Endothelial cell of umbilical vein (primary cell): ENCODE measurements around the gene MT3. TPM values are rescaled to one million over a fixed set of nuclear protein-coding genes. Genes with fewer than 3 reads are reported as not detected.

Experiments
- BruUV-seq: library from RNA; stranded (reverse); fragments of 400-500 nt; replicated peaks from 2 replicates; lab custom pipeline; 2021; lab: Mats Ljungman, UMichigan
- CTCF ChIA-PET: fragments of 300-600, 350-600 bp; sonication (Branson Sonifier 250); formaldehyde crosslinking; loops from one replicate; lab custom pipeline; 2021; ENCODE audit warnings: antibody characterized with exemption, inconsistent platforms; lab: Charles Lee
- POLR2A ChIA-PET: fragments of 300-600, 350-600 bp; sonication (Branson Sonifier 250); formaldehyde crosslinking; loops from one replicate; lab custom pipeline; 2021; ENCODE audit warnings: antibody characterized with exemption, inconsistent platforms; lab: Charles Lee
- DNase-seq: peaks from one replicate; pipeline ENCODE4 v3.0.0-alpha.2; 2011; ENCODE audit warnings: low read depth, low spot score
- FAIRE-seq: peaks from 2 replicates; lab custom pipeline; 2011; peaks lifted over from hg19 to GRCh38; lab: Jason Lieb, UNC
- H2AFZ ChIP-seq: 2 replicates; pipeline ENCODE4 v1.6.0; 2012; ENCODE audit warnings: low read depth, low read length, control low read depth, inconsistent platforms
- H3K27ac ChIP-seq: 2 replicates; pipeline ENCODE4 v1.5.1; 2011; ENCODE audit warnings: low read depth, mild to moderate bottlenecking, control low read depth, low read length, moderate library complexity; ENCODE audit not compliant: insufficient read depth
- H3K27me3 ChIP-seq, 2 experiments: 2 replicates each; pipeline versions ENCODE4 v1.6.0 to v1.6.1; 2011; ENCODE audit warnings: low read length in 2 of 2, mixed read lengths in 1 of 2; ENCODE audit not compliant: control insufficient read depth in 2 of 2, insufficient read depth in 2 of 2
- H3K36me3 ChIP-seq, 2 experiments: 2 replicates in 1 of 2; 3 replicates in 1 of 2; pipeline ENCODE4 v1.5.1; 2011; ENCODE audit warnings: low read length in 2 of 2, mild to moderate bottlenecking in 1 of 2, moderate library complexity in 1 of 2; ENCODE audit not compliant: control insufficient read depth in 2 of 2, insufficient read depth in 2 of 2; ENCODE audit errors: extremely low read depth in 1 of 2
- H3K4me1 ChIP-seq: 3 replicates; pipeline ENCODE4 v1.5.1; 2011; ENCODE audit warnings: mild to moderate bottlenecking, low read length; ENCODE audit not compliant: control insufficient read depth, insufficient read depth; ENCODE audit errors: extremely low read depth
- H3K4me2 ChIP-seq: 2 replicates; pipeline ENCODE4 v1.6.1; 2011; ENCODE audit warnings: low read length, control low read depth, mixed read lengths; ENCODE audit not compliant: insufficient read depth
- H3K4me3 ChIP-seq, 3 experiments: fragments of 200-600 bp in 1 of 3; sonication (generic), shearing (Covaris generic) in 1 of 3; replicated peaks in 1 of 3; 2 replicates each; pipeline ENCODE4 v1.5.1; 2011 to 2016; ENCODE audit warnings: control low read depth in 3 of 3, low read length in 3 of 3, mild to moderate bottlenecking in 2 of 3, inconsistent platforms in 1 of 3, low read depth in 1 of 3, moderate library complexity in 1 of 3; ENCODE audit not compliant: insufficient read depth in 1 of 3
- H3K79me2 ChIP-seq: 2 replicates; pipeline ENCODE4 v1.6.0; 2012; ENCODE audit warnings: low read length, inconsistent platforms; ENCODE audit not compliant: control insufficient read depth, insufficient read depth
- H3K9ac ChIP-seq: replicated peaks from 2 replicates; pipeline ENCODE3; 2011; ENCODE audit warnings: low read length, control low read depth; ENCODE audit not compliant: insufficient read depth; ENCODE audit errors: extremely low read depth
- H3K9me1 ChIP-seq: replicated peaks from 3 replicates; pipeline ENCODE4 v1.6.0; 2011; ENCODE audit warnings: mild to moderate bottlenecking, low read length; ENCODE audit not compliant: control insufficient read depth, insufficient read depth; ENCODE audit errors: extremely low read depth
- H3K9me3 ChIP-seq: replicated peaks from 2 replicates; pipeline ENCODE4 v1.5.1; 2012; ENCODE audit warnings: low read length, inconsistent platforms; ENCODE audit not compliant: control insufficient read depth, insufficient read depth
- H4K20me1 ChIP-seq: replicated peaks from 2 replicates; pipeline ENCODE3; 2011; ENCODE audit warnings: mild to moderate bottlenecking, low read length; ENCODE audit not compliant: control insufficient read depth, insufficient read depth; ENCODE audit errors: extremely low read depth
- CTCF ChIP-seq, 2 donors: IDR thresholded peaks; 1 replicate in 1 of 2; 2 replicates in 1 of 2; pipeline ENCODE4 v1.5.1; 2011; ENCODE audit warnings: low read length in 2 of 2, mild to moderate bottlenecking in 2 of 2, moderate library complexity in 2 of 2, control low read depth in 1 of 2, inconsistent platforms in 1 of 2, low read depth in 1 of 2; ENCODE audit not compliant: insufficient read depth in 1 of 2; ENCODE audit errors: extremely low read depth in 1 of 2
- EZH2 ChIP-seq: IDR thresholded peaks from 2 replicates; pipeline ENCODE4 v1.6.1; 2012; ENCODE audit warnings: borderline replicate concordance, low read depth, mild to moderate bottlenecking, moderate library complexity, low read length, inconsistent platforms; ENCODE audit not compliant: severe bottlenecking
- FOS ChIP-seq: IDR thresholded peaks from 2 replicates; pipeline ENCODE4 v1.6.1; 2011; ENCODE audit warnings: mild to moderate bottlenecking, low read length, moderate library complexity, borderline replicate concordance; ENCODE audit not compliant: insufficient read depth
- GATA2 ChIP-seq: IDR thresholded peaks from 2 replicates; pipeline ENCODE4 v1.7.0; 2011; ENCODE audit warnings: low read depth, mild to moderate bottlenecking, moderate library complexity, mixed read lengths, low read length; ENCODE audit not compliant: insufficient read length, insufficient read depth
- JUN ChIP-seq: IDR thresholded peaks from 2 replicates; pipeline ENCODE4 v1.6.1; 2011; ENCODE audit warnings: borderline replicate concordance, low read depth; ENCODE audit not compliant: insufficient read length, insufficient read depth
- MYC ChIP-seq: IDR thresholded peaks from one replicate; pipeline ENCODE4 v1.6.1; 2011; ENCODE audit warnings: mild to moderate bottlenecking, low read depth, low read length
- POLR2A ChIP-seq: IDR thresholded peaks from 2 replicates; pipeline ENCODE4 v1.6.1; 2012; ENCODE audit warnings: low read depth, mild to moderate bottlenecking, control low read depth, low read length
- POLR2AphosphoS5 ChIP-seq: IDR thresholded peaks from 2 replicates; pipeline ENCODE4 v1.6.1; 2012; ENCODE audit warnings: low read depth, mild to moderate bottlenecking, control low read depth, low read length, moderate library complexity; ENCODE audit not compliant: insufficient read depth
- dilution Hi-C: fragments of 300-500 bp; cut with MboI; formaldehyde crosslinking; loops from one replicate; pipeline ENCODE4 v1.15.0; 2019; ENCODE audit warnings: low sequenced_read_pairs; ENCODE audit not compliant: extremely low pct_ligation_motif_present
- intact Hi-C: fragments of 100-400 bp; cut with micrococcal nuclease; formaldehyde crosslinking; loops from one replicate; pipeline ENCODE4 v1.10.0; 2022
- polyA plus RNA-seq, 4 experiments: library from polyadenylated mRNA; depleted of rRNA in 3 of 4; stranded (reverse) in 3 of 4; unstranded in 1 of 4; fragments of >200 nt; gene quantifications; 2 replicates each; pipeline versions ENCODE4 v1.2.1 to v1.2.3, GENCODE V29; 2011 to 2012; ENCODE audit warnings: missing spikeins in 1 of 4
- total RNA-seq: library from RNA; stranded (reverse); gene quantifications from 2 replicates; pipeline ENCODE4 v1.2.3, GENCODE V29; 2021
- TF ChIP-seq, protein P1 (sequence below): IDR thresholded peaks from 2 replicates; pipeline ENCODE4 v1.6.1; 2011; ENCODE audit not compliant: insufficient read depth, insufficient read length

MT3 gene
- total and polyA plus RNA-seq, 2 donors (not counting 3 experiments of a cell fraction or from before 2014, with no cell fraction given): not detected

DNA sequence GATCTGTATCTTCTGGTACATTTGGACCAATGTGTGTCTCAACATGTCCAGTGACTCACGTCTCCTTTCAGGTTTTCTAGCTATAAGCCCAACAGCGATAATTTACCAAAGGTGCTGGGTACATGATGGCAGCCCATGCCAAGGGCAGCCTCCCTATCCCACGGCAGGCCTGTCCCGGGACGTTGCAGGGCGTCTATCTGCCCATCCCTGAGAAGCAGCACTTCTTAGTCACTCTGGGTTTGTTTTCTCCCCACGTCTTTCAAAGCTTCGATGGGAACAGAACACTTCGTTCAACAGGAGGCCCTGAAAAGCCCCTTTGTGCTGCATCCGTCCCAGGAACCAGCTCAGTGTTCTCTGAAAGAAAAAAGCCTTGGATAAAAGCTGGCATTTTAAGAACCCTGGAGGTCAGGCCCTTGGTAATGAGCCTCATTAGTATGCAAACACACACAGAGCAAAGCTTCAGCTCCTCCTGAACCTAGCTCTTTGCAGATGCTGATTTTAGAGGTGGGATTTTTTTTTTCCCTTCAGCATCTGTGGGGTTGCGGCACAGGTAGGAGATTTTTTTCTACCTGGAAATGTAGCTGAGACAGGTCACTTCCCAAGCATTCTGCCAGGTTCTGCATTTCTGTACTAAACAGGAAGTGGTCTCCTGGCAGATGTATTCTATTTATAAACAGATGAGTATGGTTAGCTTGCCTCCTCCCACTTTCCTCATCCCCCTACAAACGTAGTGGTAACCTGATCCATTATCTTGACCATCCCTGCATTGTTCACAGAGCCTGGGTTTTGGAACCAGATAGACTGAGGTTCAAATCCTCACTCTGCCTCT lies 42.0 kb upstream of the MT3 start:
- Histone ChIP-seq H3K9me1 (no peaks in the 10 kb centered on the region), H3K27me3 (peaks cover 7% of the 10 kb centered on the region in 2 experiments), H4K20me1 (no peaks in the 10 kb centered on the region), H3K4me1 (peaks cover 4% of the 10 kb centered on the region), H3K27ac (no peak overlapping the region), H2AFZ (no peak overlapping the region), H3K9me3 (no peaks in the 10 kb centered on the region), H3K36me3 (no peaks in the 10 kb centered on the region), H3K4me3 (no peak overlapping the region), H3K4me2 (no peak overlapping the region), H3K9ac (no peak overlapping the region), H3K79me2 (no peaks in the 10 kb centered on the region)
- POLR2A ChIA-PET: no interaction called here
- dilution Hi-C loops: no loop called here
- no peak for TF ChIP-seq POLR2A
- BruUV-seq: no TSS peak
- no peak for DNase-seq
- intact Hi-C loops: no loop called here
- FAIRE-seq: no peak
- CTCF ChIA-PET: interaction anchor here (0.8 to 3.0 kb wide), 11 partner anchors 9 to 154 kb away, joined by 3 to 11 read pairs (median 5); no protein-coding TSS in a partner anchor

GRCh38 chr16:56547949-56548567 lies 41.3 kb upstream of the MT3 start:
- FAIRE-seq: no peak
- no TSS peak for BruUV-seq

More at GRCh38 chr16:56547949-56548567, 41.3 kb upstream of the MT3 start:
- ChIA-PET CTCF (interaction anchor here (0.8 to 2.3 kb wide), 10 partner anchors 12 to 212 kb away, joined by 3 to 11 read pairs (median 4); no protein-coding TSS in a partner anchor), POLR2A (no interaction called here)
- no peak overlapping the region for H3K4me2 ChIP-seq
- no peak overlapping the region for H3K9ac ChIP-seq
- dilution Hi-C loops (no loop called here), intact Hi-C loops (no loop called here)
- H3K9me3 ChIP-seq: no peaks in the 10 kb centered on the region
- H3K27me3 ChIP-seq: peaks cover 4 to 8% of the 10 kb centered on the region in 2 experiments
- no peaks in the 10 kb centered on the region for H3K9me1 ChIP-seq
- no peak for DNase-seq
- H3K79me2 ChIP-seq: no peaks in the 10 kb centered on the region
- no peaks in the 10 kb centered on the region for H3K36me3 ChIP-seq
- H3K27ac ChIP-seq: no peak overlapping the region
- no peak overlapping the region for H3K4me3 ChIP-seq
- H3K4me1 ChIP-seq: peaks cover 4% of the 10 kb centered on the region
- TF ChIP-seq EZH2 (no peak), POLR2AphosphoS5 (no peak), FOS (no peak), MYC (no peak), GATA2 (no peak), CTCF (IDR thresholded peaks at IDR 0.05; ENCODE audit: extremely low read depth in 1 of 2, insufficient read depth in 1 of 2, low read depth in 1 of 2, low read length in 2 of 2) (no peak), POLR2A (no peak), JUN (no peak)
- TF ChIP-seq, protein P1, sequence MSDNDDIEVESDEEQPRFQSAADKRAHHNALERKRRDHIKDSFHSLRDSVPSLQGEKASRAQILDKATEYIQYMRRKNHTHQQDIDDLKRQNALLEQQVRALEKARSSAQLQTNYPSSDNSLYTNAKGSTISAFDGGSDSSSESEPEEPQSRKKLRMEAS: no peak
- no peak overlapping the region for H2AFZ ChIP-seq
- H4K20me1 ChIP-seq: no peaks in the 10 kb centered on the region
